ENCODE data around the gene TUG1. TPM values are rescaled to one million over a fixed set of nuclear protein-coding genes. Genes with fewer than 3 reads are reported as not detected.
A peak's percentile ranks its signal among the peaks of the same experiment; 100 is the strongest.

Gene TUG1
- total and polyA plus RNA-seq, 4 donors: 11.3 to 32.9 (median 18.2) TPM

- TF ChIP-seq REST (IDR thresholded peaks at IDR 0.05) (no peak), FOXA2 (IDR thresholded peaks at IDR 0.05) (no peak)
Measured at GRCh38 chr22:30964858-30965257, 4.2 kb upstream of the TUG1 start (continued).

- Histone ChIP-seq H3K27me3 (ENCODE audit: control insufficient read depth in 4 of 4, insufficient read depth in 4 of 4, low read length in 3 of 4) (no peaks in the 10 kb centered on the region), H3K4me1 (ENCODE audit: control insufficient read depth in 4 of 4, insufficient read depth in 4 of 4, low read length in 3 of 4) (peaks cover 3 to 26% (median 18%) of the 10 kb centered on the region in 4 donors), H3K27ac (ENCODE audit: low read depth in 1 of 2, low read length in 2 of 2) (peak within 1 kb of the TSS; percentile 82 to 87), H3K36me3 (ENCODE audit: control insufficient read depth in 4 of 4, insufficient read depth in 3 of 4, low read depth in 1 of 4, low read length in 3 of 4) (peaks cover 4 to 20% (median 18%) of the 10 kb centered on the region in 4 donors), H3K9ac (ENCODE audit: low read depth in 1 of 2, low read length in 2 of 2) (peak within 1 kb of the TSS; percentile 56 to 72), H3K9me3 (ENCODE audit: control insufficient read depth in 4 of 4, low read length in 3 of 4) (peaks cover 0 to 4% (median 0%) of the 10 kb centered on the region in 4 donors), H3K4me3 (ENCODE audit: low read depth in 1 of 3, low read length in 3 of 3) (peak within 1 kb of the TSS; percentile 86 to 96 (median 86))
- peak; percentile 85 for DNase-seq (ENCODE audit: low spot score)
- TF ChIP-seq HNF4G (IDR thresholded peaks at IDR 0.05) (no peak), NR2F2 (IDR thresholded peaks at IDR 0.05) (no peak), EGR1 (IDR thresholded peaks at IDR 0.05; ENCODE audit: low read depth in 2 of 2) (no peak), SP1 (IDR thresholded peaks at IDR 0.05) (no peak), TAF1 (conservative IDR thresholded peaks at IDR 0.05) (no peak), FOXA1 (IDR thresholded peaks at IDR 0.05) (no peak), RXRA (IDR thresholded peaks at IDR 0.05) (no peak), FOXA2 (IDR thresholded peaks at IDR 0.05) (no peak), GABPA (IDR thresholded peaks at IDR 0.05 in 1 of 2, conservative IDR thresholded peaks at IDR 0.05 in 1 of 2) (no peak), YY1 (IDR thresholded peaks at IDR 0.05) (no peak)
- 18% methylated on average over 53 of the region's 53 CpGs for WGBS
Measured at GRCh38 chr22:30968015-30968923, 796 bp upstream of the TUG1 start, which contains the start of gene MORC2. Gene MORC2, minus strand, starts transcription at chr22:30968774. Its CDS starts 885 bp downstream, at chr22:30967889.

- Histone ChIP-seq H3K27ac (ENCODE audit: low read depth in 1 of 2, low read length in 2 of 2) (peak overlapping the region; percentile 82 to 87), H3K27me3 (ENCODE audit: control insufficient read depth in 4 of 4, insufficient read depth in 4 of 4, low read length in 3 of 4) (no peaks in the 10 kb centered on the region), H3K4me1 (ENCODE audit: control insufficient read depth in 4 of 4, insufficient read depth in 4 of 4, low read length in 3 of 4) (peaks cover 3 to 26% (median 18%) of the 10 kb centered on the region in 4 donors), H3K36me3 (ENCODE audit: control insufficient read depth in 4 of 4, insufficient read depth in 3 of 4, low read depth in 1 of 4, low read length in 3 of 4) (peaks cover 4 to 24% (median 21%) of the 10 kb centered on the region in 4 donors), H3K9ac (ENCODE audit: low read depth in 1 of 2, low read length in 2 of 2) (peak overlapping the region; percentile 56 to 72), H3K9me3 (ENCODE audit: control insufficient read depth in 4 of 4, low read length in 3 of 4) (peaks cover 0 to 4% (median 0%) of the 10 kb centered on the region in 4 donors), H3K4me3 (ENCODE audit: low read depth in 1 of 3, low read length in 3 of 3) (peak overlapping the region; percentile 86 to 96 (median 86))
- no peak for DNase-seq (ENCODE audit: low spot score)
- WGBS: 3% methylated on average over 49 of the region's 49 CpGs
- TF ChIP-seq FOXA2 (IDR thresholded peaks at IDR 0.05) (no peak), HNF4A (conservative IDR thresholded peaks at IDR 0.05) (no peak), SP1 (IDR thresholded peaks at IDR 0.05) (no peak), REST (IDR thresholded peaks at IDR 0.05) (no peak), MAX (IDR thresholded peaks at IDR 0.05) (no peak), TAF1 (conservative IDR thresholded peaks at IDR 0.05) (no peak), ATF3 (IDR thresholded peaks at IDR 0.05) (no peak), JUND (IDR thresholded peaks at IDR 0.05) (no peak), NR2F2 (IDR thresholded peaks at IDR 0.05) (no peak), CTCF (IDR thresholded peaks at IDR 0.05; ENCODE audit: low read depth, low read length, missing input control) (no peak), GABPA (IDR thresholded peaks at IDR 0.05 in 1 of 2, conservative IDR thresholded peaks at IDR 0.05 in 1 of 2) (no peak)
Measured at GRCh38 chr22:30969532-30970355, 679 bp downstream of the TUG1 start.
